WTC11 (cell line): ENCODE measurements around the gene ROBO1. TPM values are rescaled to one million over a fixed set of nuclear protein-coding genes. Genes with fewer than 3 reads are reported as not detected.

Experiments
- ATAC-seq: fragments of 200-7000 bp; cut with Tn5 transposase; 2 replicates; pipeline ENCODE4 v1.10.0; 2021; ENCODE audit warnings: mild to moderate bottlenecking, moderate library complexity
- CTCF ChIA-PET: fragments of 300-600 bp; sonication (Branson Sonifier 250); formaldehyde crosslinking; loops from one replicate; lab custom pipeline; 2021; ENCODE audit warnings: antibody characterized with exemption; lab: Charles Lee
- POLR2A ChIA-PET: fragments of 350-600 bp; sonication (Branson Sonifier 250); formaldehyde crosslinking; loops from one replicate; lab custom pipeline; 2021; ENCODE audit warnings: antibody characterized with exemption; lab: Charles Lee
- DNase-seq: peaks from one replicate; pipeline ENCODE4 v3.0.0; 2021; ENCODE audit warnings: low spot score
- H3K27ac Mint-ChIP-seq: 2 replicates; pipeline ENCODE4 v1.8.0; 2021; ENCODE audit warnings: mixed read lengths
- H3K27me3 Mint-ChIP-seq: 2 replicates; pipeline ENCODE4 v1.8.0; 2021; ENCODE audit warnings: low read depth, mild to moderate bottlenecking, moderate library complexity, mixed read lengths
- H3K36me3 Mint-ChIP-seq: 2 replicates; pipeline ENCODE4 v1.8.0; 2021; ENCODE audit warnings: mixed read lengths
- H3K4me1 Mint-ChIP-seq: 2 replicates; pipeline ENCODE4 v1.8.0; 2022; ENCODE audit warnings: mixed read lengths
- H3K4me3 Mint-ChIP-seq: 2 replicates; pipeline ENCODE4 v1.8.0; 2021; ENCODE audit warnings: mild to moderate bottlenecking, moderate library complexity, mixed read lengths
- H3K9me3 Mint-ChIP-seq: 2 replicates; pipeline ENCODE4 v1.8.0; 2021; ENCODE audit warnings: mixed read lengths
- EMX1 ChIP-seq: fragments of 250-450 bp; sonication (Bioruptor Pico); IDR thresholded peaks from 2 replicates; pipeline ENCODE4 v1.8.0; 2021; ENCODE audit warnings: mild to moderate bottlenecking
- FOXJ3 ChIP-seq: sonication (generic); formaldehyde crosslinking; IDR thresholded peaks from 2 replicates; pipeline ENCODE4 v1.9.0; 2021; ENCODE audit warnings: missing genetic modification reagents, mild to moderate bottlenecking, borderline replicate concordance
- KAT7 ChIP-seq: sonication (generic); formaldehyde crosslinking; IDR thresholded peaks from 2 replicates; pipeline ENCODE4 v1.8.1; 2023; ENCODE audit warnings: missing genetic modification reagents, mild to moderate bottlenecking, borderline replicate concordance
- PRRX2 ChIP-seq: fragments of 250-450 bp; sonication (Bioruptor Pico); IDR thresholded peaks from 2 replicates; pipeline ENCODE4 v1.8.0; 2021; ENCODE audit warnings: mild to moderate bottlenecking
- RORB ChIP-seq: fragments of 250-450 bp; sonication (Bioruptor Pico); IDR thresholded peaks from 2 replicates; pipeline ENCODE4 v1.9.0; 2021; ENCODE audit warnings: mild to moderate bottlenecking
- ZNF121 ChIP-seq: sonication (generic); formaldehyde crosslinking; IDR thresholded peaks from 2 replicates; pipeline ENCODE4 v1.8.0; 2023; ENCODE audit warnings: missing genetic modification reagents
- total RNA-seq: library from RNA; stranded (reverse); gene quantifications from 3 replicates; pipeline ENCODE4 v1.2.3, GENCODE V29; 2021
- TF ChIP-seq, protein P1 (sequence below): sonication (generic); formaldehyde crosslinking; IDR thresholded peaks from 2 replicates; pipeline ENCODE4 v1.8.1; 2022; ENCODE audit warnings: low read depth, mild to moderate bottlenecking, moderate library complexity, missing genetic modification reagents, borderline replicate concordance
- TF ChIP-seq, protein P2 (sequence below): sonication (generic); formaldehyde crosslinking; IDR thresholded peaks from 2 replicates; pipeline ENCODE4 v1.8.0; 2022; ENCODE audit warnings: missing genetic modification reagents
- TF ChIP-seq, protein P3 (sequence below): fragments of 250-450 bp; sonication (Bioruptor Pico); IDR thresholded peaks from 2 replicates; pipeline ENCODE4 v1.9.0; 2021; ENCODE audit warnings: moderate library complexity, mild to moderate bottlenecking, inconsistent platforms, borderline replicate concordance
- TF ChIP-seq, protein P4 (sequence below): sonication (generic); formaldehyde crosslinking; IDR thresholded peaks from 2 replicates; pipeline ENCODE4 v1.8.1; 2022; ENCODE audit warnings: missing genetic modification reagents, borderline replicate concordance
- TF ChIP-seq, protein P5 (sequence below): sonication (generic); formaldehyde crosslinking; IDR thresholded peaks from 2 replicates; pipeline ENCODE4 v1.8.0; 2022; ENCODE audit warnings: mild to moderate bottlenecking, missing genetic modification reagents

Gene ROBO1
- total RNA-seq, 1 experiment from 2014 or later = 90.9 TPM

DNA sequence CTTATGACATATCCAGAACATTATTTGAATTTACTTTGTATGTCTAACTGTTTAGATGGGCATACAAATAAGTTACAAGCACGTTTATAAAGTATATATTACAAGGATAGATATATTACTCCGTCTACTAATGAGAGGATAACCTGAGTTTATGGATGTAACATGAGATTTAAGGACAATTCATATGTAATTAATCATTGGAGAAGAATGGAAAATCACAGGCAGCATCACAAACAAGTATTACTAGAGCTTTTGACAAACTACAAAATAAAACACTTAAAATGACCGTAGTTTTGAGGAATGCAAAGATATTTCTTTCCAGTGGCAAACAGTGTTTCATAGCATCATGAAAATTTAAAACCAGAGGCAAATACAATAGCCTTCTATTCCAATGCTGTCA lies 113.8 kb downstream of the ROBO1 start:
- DNase-seq (no peak), ATAC-seq (no peak)
- Mint-ChIP-seq H3K36me3 (no peaks in the 10 kb centered on the region), H3K27ac (no peak overlapping the region), H3K4me1 (0 out of 2 replicates have a peak, but pooled peaks cover 3% of the 10 kb centered on the region), H3K9me3 (no peaks in the 10 kb centered on the region), H3K27me3 (no peaks in the 10 kb centered on the region), H3K4me3 (no peak overlapping the region)
- ChIA-PET POLR2A (no interaction called here), CTCF (no interaction called here)
- TF ChIP-seq FOXJ3 (no peak), PRRX2 (CRISPR knock-in tag) (no peak), KAT7 (CRISPR knock-in tag) (no peak)
- TF ChIP-seq, protein P1, sequence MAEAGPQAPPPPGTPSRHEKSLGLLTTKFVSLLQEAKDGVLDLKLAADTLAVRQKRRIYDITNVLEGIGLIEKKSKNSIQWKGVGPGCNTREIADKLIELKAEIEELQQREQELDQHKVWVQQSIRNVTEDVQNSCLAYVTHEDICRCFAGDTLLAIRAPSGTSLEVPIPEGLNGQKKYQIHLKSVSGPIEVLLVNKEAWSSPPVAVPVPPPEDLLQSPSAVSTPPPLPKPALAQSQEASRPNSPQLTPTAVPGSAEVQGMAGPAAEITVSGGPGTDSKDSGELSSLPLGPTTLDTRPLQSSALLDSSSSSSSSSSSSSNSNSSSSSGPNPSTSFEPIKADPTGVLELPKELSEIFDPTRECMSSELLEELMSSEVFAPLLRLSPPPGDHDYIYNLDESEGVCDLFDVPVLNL (CRISPR knock-in tag) = no peak
- TF ChIP-seq, protein P2, sequence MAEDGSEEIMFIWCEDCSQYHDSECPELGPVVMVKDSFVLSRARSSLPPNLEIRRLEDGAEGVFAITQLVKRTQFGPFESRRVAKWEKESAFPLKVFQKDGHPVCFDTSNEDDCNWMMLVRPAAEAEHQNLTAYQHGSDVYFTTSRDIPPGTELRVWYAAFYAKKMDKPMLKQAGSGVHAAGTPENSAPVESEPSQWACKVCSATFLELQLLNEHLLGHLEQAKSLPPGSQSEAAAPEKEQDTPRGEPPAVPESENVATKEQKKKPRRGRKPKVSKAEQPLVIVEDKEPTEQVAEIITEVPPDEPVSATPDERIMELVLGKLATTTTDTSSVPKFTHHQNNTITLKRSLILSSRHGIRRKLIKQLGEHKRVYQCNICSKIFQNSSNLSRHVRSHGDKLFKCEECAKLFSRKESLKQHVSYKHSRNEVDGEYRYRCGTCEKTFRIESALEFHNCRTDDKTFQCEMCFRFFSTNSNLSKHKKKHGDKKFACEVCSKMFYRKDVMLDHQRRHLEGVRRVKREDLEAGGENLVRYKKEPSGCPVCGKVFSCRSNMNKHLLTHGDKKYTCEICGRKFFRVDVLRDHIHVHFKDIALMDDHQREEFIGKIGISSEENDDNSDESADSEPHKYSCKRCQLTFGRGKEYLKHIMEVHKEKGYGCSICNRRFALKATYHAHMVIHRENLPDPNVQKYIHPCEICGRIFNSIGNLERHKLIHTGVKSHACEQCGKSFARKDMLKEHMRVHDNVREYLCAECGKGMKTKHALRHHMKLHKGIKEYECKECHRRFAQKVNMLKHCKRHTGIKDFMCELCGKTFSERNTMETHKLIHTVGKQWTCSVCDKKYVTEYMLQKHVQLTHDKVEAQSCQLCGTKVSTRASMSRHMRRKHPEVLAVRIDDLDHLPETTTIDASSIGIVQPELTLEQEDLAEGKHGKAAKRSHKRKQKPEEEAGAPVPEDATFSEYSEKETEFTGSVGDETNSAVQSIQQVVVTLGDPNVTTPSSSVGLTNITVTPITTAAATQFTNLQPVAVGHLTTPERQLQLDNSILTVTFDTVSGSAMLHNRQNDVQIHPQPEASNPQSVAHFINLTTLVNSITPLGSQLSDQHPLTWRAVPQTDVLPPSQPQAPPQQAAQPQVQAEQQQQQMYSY (CRISPR knock-in tag) = no peak

DNA sequence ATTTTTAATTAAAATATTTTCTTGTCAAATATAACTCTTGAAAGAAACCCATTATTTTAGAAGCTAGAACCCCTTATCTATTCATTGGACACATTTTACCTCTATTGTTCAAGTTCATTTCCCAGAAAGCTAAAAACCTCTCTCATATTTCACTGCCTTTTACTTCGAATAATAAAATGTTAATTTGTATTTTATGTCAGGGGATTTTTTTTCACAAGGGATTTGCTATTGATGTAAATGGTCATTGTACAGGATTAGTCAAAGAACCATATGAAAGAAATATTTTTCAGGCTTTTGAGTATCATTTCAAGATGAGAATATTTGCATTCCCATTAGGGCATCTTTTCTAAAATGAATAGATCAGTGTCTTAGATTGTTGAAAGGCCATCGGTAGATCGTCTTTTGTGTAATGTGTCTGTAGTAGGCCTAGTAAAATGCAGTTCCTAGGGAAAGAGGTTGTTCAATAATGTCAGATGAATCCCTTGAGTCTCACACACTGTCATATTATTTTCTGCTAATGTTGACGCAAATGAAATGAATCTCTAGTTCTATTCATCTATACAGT lies 114.5 kb downstream of the ROBO1 start:
- Mint-ChIP-seq H3K4me1 (0 out of 2 replicates have a peak, but pooled peaks cover 3% of the 10 kb centered on the region), H3K27me3 (no peaks in the 10 kb centered on the region), H3K27ac (no peak overlapping the region), H3K36me3 (no peaks in the 10 kb centered on the region), H3K4me3 (no peak overlapping the region), H3K9me3 (no peaks in the 10 kb centered on the region)
- CTCF ChIA-PET = no interaction called here
- ATAC-seq (no peak), DNase-seq (no peak)
- POLR2A ChIA-PET = no interaction called here
- TF ChIP-seq PRRX2 (CRISPR knock-in tag) = no peak
- no peak for TF ChIP-seq EMX1 (CRISPR knock-in tag)

DNA sequence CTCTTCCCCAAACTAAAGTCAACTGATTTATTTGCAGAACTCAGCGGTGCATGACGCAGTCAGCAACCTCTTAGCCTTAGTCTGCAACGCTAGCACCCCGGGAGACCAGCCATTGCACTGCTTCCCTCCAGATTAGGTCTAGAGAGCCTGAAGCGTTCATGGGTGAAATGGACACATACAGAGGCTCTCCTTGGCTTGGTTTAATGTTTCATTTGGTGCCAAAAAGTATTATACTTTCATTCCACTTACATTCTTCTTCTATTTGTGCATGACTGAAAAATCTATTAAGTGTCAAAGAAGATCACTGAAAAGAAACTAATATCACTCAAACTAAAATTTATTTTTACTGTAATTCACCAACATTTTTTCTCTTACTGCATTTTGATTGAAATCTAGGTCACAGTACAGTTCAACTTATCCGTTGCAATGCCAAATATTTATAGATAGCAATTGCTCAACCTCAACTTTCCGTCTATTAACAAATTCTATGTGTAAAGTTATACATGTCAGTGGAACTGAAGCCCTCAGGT lies 116.2 kb downstream of the ROBO1 start:
- ChIA-PET POLR2A (no interaction called here), CTCF (no interaction called here)
- 0 out of 2 replicates have a peak, but pooled peaks cover 3% of the 10 kb centered on the region for H3K4me1 Mint-ChIP-seq
- H3K4me3 Mint-ChIP-seq = no peak overlapping the region
- DNase-seq (peak; percentile 21), ATAC-seq (peak; percentile 80)
- H3K9me3 Mint-ChIP-seq = no peaks in the 10 kb centered on the region
- no peak overlapping the region for H3K27ac Mint-ChIP-seq
- TF ChIP-seq, protein P3, sequence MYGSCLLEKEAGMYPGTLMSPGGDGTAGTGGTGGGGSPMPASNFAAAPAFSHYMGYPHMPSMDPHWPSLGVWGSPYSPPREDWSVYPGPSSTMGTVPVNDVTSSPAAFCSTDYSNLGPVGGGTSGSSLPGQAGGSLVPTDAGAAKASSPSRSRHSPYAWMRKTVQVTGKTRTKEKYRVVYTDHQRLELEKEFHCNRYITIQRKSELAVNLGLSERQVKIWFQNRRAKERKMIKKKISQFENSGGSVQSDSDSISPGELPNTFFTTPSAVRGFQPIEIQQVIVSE (CRISPR knock-in tag) = no peak
- TF ChIP-seq, protein P4, sequence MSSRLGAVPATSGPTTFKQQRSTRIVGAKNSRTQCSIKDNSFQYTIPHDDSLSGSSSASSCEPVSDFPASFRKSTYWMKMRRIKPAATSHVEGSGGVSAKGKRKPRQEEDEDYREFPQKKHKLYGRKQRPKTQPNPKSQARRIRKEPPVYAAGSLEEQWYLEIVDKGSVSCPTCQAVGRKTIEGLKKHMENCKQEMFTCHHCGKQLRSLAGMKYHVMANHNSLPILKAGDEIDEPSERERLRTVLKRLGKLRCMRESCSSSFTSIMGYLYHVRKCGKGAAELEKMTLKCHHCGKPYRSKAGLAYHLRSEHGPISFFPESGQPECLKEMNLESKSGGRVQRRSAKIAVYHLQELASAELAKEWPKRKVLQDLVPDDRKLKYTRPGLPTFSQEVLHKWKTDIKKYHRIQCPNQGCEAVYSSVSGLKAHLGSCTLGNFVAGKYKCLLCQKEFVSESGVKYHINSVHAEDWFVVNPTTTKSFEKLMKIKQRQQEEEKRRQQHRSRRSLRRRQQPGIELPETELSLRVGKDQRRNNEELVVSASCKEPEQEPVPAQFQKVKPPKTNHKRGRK (CRISPR knock-in tag) = no peak
- TF ChIP-seq ZNF121 (CRISPR knock-in tag) (no peak), RORB (CRISPR knock-in tag) (no peak), PRRX2 (CRISPR knock-in tag) (no peak)
- TF ChIP-seq, protein P5, sequence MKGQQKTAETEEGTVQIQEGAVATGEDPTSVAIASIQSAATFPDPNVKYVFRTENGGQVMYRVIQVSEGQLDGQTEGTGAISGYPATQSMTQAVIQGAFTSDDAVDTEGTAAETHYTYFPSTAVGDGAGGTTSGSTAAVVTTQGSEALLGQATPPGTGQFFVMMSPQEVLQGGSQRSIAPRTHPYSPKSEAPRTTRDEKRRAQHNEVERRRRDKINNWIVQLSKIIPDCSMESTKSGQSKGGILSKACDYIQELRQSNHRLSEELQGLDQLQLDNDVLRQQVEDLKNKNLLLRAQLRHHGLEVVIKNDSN = no peak
- no peaks in the 10 kb centered on the region for H3K36me3 Mint-ChIP-seq
- no peaks in the 10 kb centered on the region for H3K27me3 Mint-ChIP-seq
